Activated CD4-positive, alpha-beta T cell treated with anti-CD3 and anti-CD28 coated beads, Interleukin-2, Interleukin-6, amounts not matched to agents 100 ng/mL and 50 ng/mL, durations not matched to agents 16 hours and 8 hours (primary cell): ENCODE results near the gene NME4.

Experiments used
- DNase-seq: peaks from one replicate; pipeline ENCODE4 v3.0.0-alpha.2; 2020

NME4 gene

DNA sequence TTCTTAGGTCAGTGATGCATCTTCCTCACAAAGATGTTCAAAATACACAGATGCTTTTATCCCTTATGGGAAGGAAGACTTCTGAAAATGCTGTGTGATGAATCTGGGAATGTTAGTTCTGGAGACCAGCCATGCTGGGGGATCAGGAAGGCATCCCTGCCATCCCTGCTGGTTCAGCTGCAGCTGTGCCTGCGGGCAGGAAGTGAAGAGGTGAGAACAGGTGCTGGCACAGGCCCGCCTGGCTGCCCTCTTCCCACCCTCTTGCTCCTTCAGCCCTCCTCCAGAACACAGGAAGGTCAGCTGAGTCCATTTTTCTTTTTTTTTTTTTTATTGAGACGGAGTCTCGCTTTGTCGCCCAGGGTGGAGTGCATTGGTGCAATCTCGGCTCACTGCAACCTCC lies 43.6 kb downstream of the NME4 start:
- no peak for DNase-seq

DNA sequence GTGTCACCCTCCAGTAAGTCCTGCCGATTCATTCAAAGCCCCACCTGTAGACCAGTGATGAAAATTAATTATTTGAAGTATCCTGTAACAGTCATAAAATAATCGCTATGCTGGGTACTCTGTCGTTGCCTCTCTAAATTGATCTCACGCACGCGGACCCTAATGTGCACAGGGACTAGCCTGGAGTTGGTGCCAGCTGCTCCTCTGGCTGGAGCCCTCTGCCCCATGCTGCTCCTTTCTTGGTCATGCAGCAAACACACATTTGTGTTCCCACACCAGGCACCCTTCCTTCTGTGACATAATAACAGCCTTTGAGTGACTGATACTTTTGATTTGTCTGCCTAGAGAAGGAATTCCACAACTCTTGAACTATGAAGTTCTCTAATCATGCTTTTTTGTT lies 44.4 kb downstream of the NME4 start:
- no peak for DNase-seq

DNA sequence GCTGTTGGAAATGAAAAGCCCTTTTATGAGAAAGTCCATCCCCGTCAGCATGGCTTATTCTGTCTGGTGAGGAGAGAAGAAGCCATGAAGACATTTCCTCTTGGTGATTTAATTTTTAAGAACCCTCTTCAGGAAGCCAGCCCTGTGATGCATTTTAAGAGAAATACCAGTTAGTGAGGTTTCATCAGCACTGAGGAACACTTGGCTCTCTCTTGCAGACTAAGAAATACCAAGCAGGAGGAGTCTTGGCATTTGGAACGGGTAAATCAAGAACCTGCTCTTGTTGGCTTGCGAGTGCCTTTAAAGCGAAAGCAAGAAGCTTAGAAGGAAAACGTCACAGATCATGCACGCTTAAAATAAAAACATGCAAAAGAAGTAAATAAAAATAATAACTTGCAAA lies 46.0 kb downstream of the NME4 start:
- DNase-seq, result no peak

DNA sequence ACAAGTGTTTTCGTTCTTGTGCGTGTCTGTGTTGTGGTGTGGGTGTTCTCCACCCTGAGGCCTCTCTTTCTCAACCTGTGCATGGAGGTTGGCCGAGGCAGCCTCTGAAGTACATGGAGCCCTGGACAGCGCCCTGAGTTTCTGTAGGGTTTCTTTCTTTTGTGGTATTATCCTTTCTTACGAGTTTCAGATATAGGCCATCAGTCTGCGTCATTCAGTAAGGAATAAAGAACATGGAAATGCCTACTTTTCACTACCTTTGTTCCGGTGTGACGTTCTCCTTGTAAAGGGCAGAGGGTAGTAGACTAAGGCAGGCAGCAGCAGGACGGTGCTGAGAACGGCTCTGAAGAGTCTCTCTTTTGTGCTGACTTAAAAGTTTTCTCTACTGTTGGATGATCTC lies 47.0 kb downstream of the NME4 start:
- no peak for DNase-seq

DNA sequence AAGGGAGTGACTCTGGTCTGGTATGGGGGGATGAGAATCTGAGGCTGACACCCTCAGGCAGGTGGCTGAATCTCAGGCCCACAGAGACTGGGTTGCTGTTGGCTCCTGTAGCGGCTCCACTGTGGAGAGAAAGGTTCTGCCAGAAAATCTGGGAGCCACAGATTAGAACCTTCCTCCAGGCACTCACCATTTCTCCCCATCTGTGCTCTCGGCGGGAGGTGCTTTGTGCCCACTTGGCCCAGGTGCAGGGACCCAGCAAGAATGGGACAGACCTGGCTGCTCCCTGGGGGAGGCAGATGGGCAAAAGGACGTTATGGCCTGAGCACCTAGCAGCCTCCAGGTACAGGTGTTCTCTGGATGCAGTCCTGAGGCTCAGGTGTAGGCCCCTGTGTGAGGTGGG lies 48.6 kb downstream of the NME4 start:
- no peak for DNase-seq
